ENCODE measurements around the gene SIK2.

Gene SIK2

DNA sequence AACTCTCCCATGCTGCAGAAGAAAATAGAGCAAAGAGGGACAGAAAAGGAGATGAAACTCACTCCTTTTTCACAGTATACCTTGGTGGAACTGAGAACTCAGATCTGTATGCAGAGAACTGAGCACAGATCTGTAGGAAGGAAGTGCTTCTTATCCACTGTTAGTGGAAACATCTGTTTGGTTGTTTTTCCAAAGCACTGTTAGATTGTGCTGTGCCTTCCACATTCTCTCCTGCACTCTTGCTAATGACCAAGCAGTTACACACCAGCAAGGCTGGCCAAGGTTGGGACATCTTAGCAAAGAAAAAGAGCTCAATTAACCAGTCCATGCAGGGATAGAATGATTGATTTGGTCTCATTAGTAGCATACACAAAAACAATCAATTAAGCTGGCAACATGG lies 20.1 kb upstream of the SIK2 start:
- no peak for TF ChIP-seq GLIS3 (CRISPR knock-in tag; IDR thresholded peaks at IDR 0.05)
- TF ChIP-seq, protein P1, sequence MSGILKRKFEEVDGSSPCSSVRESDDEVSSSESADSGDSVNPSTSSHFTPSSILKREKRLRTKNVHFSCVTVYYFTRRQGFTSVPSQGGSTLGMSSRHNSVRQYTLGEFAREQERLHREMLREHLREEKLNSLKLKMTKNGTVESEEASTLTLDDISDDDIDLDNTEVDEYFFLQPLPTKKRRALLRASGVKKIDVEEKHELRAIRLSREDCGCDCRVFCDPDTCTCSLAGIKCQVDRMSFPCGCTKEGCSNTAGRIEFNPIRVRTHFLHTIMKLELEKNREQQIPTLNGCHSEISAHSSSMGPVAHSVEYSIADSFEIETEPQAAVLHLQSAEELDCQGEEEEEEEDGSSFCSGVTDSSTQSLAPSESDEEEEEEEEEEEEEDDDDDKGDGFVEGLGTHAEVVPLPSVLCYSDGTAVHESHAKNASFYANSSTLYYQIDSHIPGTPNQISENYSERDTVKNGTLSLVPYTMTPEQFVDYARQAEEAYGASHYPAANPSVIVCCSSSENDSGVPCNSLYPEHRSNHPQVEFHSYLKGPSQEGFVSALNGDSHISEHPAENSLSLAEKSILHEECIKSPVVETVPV (CRISPR knock-in tag; IDR thresholded peaks at IDR 0.05) = no peak
- TF ChIP-seq, protein P2, sequence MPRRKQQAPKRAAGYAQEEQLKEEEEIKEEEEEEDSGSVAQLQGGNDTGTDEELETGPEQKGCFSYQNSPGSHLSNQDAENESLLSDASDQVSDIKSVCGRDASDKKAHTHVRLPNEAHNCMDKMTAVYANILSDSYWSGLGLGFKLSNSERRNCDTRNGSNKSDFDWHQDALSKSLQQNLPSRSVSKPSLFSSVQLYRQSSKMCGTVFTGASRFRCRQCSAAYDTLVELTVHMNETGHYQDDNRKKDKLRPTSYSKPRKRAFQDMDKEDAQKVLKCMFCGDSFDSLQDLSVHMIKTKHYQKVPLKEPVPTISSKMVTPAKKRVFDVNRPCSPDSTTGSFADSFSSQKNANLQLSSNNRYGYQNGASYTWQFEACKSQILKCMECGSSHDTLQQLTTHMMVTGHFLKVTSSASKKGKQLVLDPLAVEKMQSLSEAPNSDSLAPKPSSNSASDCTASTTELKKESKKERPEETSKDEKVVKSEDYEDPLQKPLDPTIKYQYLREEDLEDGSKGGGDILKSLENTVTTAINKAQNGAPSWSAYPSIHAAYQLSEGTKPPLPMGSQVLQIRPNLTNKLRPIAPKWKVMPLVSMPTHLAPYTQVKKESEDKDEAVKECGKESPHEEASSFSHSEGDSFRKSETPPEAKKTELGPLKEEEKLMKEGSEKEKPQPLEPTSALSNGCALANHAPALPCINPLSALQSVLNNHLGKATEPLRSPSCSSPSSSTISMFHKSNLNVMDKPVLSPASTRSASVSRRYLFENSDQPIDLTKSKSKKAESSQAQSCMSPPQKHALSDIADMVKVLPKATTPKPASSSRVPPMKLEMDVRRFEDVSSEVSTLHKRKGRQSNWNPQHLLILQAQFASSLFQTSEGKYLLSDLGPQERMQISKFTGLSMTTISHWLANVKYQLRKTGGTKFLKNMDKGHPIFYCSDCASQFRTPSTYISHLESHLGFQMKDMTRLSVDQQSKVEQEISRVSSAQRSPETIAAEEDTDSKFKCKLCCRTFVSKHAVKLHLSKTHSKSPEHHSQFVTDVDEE (CRISPR knock-in tag; IDR thresholded peaks at IDR 0.05) = no peak
- TF ChIP-seq ARNTL (CRISPR knock-in tag; IDR thresholded peaks at IDR 0.05; ENCODE audit: borderline replicate concordance, low read depth) = no peak
- TF ChIP-seq TCF4 (CRISPR knock-in tag; IDR thresholded peaks at IDR 0.05; ENCODE audit: borderline replicate concordance) = no peak
- TF ChIP-seq ESRRG (CRISPR knock-in tag; IDR thresholded peaks at IDR 0.05) = no peak
- no peak for TF ChIP-seq BACH2 (CRISPR knock-in tag; IDR thresholded peaks at IDR 0.05; ENCODE audit: borderline replicate concordance)
- TF ChIP-seq CSDC2 (CRISPR knock-in tag; IDR thresholded peaks at IDR 0.05) = no peak
- no peak for TF ChIP-seq ISL1 (CRISPR knock-in tag; IDR thresholded peaks at IDR 0.05)
- no peak for TF ChIP-seq RARB (CRISPR knock-in tag; IDR thresholded peaks at IDR 0.05)
- no peak for TF ChIP-seq TOX (CRISPR knock-in tag; IDR thresholded peaks at IDR 0.05; ENCODE audit: borderline replicate concordance)
- TF ChIP-seq PPARA (CRISPR knock-in tag; IDR thresholded peaks at IDR 0.05; ENCODE audit: borderline replicate concordance) = no peak
- TF ChIP-seq ZFP30 (CRISPR knock-in tag; IDR thresholded peaks at IDR 0.05) = no peak
- no peak for TF ChIP-seq ZFP3 (CRISPR knock-in tag; IDR thresholded peaks at IDR 0.05)
- no peak for TF ChIP-seq SNAI2 (CRISPR knock-in tag; IDR thresholded peaks at IDR 0.05)
- no peak for TF ChIP-seq OSR1 (CRISPR knock-in tag; IDR thresholded peaks at IDR 0.05)
- TF ChIP-seq, protein P3, sequence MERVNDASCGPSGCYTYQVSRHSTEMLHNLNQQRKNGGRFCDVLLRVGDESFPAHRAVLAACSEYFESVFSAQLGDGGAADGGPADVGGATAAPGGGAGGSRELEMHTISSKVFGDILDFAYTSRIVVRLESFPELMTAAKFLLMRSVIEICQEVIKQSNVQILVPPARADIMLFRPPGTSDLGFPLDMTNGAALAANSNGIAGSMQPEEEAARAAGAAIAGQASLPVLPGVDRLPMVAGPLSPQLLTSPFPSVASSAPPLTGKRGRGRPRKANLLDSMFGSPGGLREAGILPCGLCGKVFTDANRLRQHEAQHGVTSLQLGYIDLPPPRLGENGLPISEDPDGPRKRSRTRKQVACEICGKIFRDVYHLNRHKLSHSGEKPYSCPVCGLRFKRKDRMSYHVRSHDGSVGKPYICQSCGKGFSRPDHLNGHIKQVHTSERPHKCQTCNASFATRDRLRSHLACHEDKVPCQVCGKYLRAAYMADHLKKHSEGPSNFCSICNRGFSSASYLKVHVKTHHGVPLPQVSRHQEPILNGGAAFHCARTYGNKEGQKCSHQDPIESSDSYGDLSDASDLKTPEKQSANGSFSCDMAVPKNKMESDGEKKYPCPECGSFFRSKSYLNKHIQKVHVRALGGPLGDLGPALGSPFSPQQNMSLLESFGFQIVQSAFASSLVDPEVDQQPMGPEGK (CRISPR knock-in tag; IDR thresholded peaks at IDR 0.05; ENCODE audit: borderline replicate concordance) = no peak
- ATAC-seq = peak; percentile 42

DNA sequence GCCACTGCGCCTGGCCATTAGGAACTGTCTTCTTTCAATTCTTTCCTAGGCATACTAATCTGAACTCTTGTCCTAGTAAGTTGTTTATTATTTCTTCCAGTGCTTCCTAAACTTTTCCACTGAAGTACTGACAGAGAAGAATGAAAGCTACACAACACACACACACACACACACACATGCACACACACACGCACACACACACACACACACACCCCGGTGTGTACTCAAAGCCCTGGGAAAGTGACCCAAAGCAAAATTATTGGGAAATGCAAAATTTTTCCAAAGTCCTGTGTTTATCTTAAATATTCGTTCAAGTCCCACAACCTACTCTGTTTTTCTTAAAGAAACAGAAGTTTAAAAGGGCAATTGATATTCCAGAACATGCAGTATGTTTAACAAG lies 19.4 kb upstream of the SIK2 start:
- TF ChIP-seq ISL1 (CRISPR knock-in tag; IDR thresholded peaks at IDR 0.05) (no peak), ZC3H10 (CRISPR knock-in tag; IDR thresholded peaks at IDR 0.05) (no peak), BACH2 (CRISPR knock-in tag; IDR thresholded peaks at IDR 0.05; ENCODE audit: borderline replicate concordance) (no peak), TOX (CRISPR knock-in tag; IDR thresholded peaks at IDR 0.05; ENCODE audit: borderline replicate concordance) (no peak), ZNF565 (CRISPR knock-in tag; conservative IDR thresholded peaks at IDR 0.05; ENCODE audit: low read depth) (no peak), ZNF70 (CRISPR knock-in tag; IDR thresholded peaks at IDR 0.05) (no peak), PPARA (CRISPR knock-in tag; IDR thresholded peaks at IDR 0.05; ENCODE audit: borderline replicate concordance) (no peak), ZFP30 (CRISPR knock-in tag; IDR thresholded peaks at IDR 0.05) (no peak), CSDC2 (CRISPR knock-in tag; IDR thresholded peaks at IDR 0.05) (no peak), RARB (CRISPR knock-in tag; IDR thresholded peaks at IDR 0.05) (no peak), ZNF8 (CRISPR knock-in tag; IDR thresholded peaks at IDR 0.05) (no peak), OSR1 (CRISPR knock-in tag; IDR thresholded peaks at IDR 0.05) (no peak), ARNTL (CRISPR knock-in tag; IDR thresholded peaks at IDR 0.05; ENCODE audit: borderline replicate concordance, low read depth) (no peak), ZFP3 (CRISPR knock-in tag; IDR thresholded peaks at IDR 0.05) (no peak)
- TF ChIP-seq, protein P2 (CRISPR knock-in tag; IDR thresholded peaks at IDR 0.05) = no peak
- TF ChIP-seq, protein P3 (CRISPR knock-in tag; IDR thresholded peaks at IDR 0.05; ENCODE audit: borderline replicate concordance) = no peak
- TF ChIP-seq, protein P4, sequence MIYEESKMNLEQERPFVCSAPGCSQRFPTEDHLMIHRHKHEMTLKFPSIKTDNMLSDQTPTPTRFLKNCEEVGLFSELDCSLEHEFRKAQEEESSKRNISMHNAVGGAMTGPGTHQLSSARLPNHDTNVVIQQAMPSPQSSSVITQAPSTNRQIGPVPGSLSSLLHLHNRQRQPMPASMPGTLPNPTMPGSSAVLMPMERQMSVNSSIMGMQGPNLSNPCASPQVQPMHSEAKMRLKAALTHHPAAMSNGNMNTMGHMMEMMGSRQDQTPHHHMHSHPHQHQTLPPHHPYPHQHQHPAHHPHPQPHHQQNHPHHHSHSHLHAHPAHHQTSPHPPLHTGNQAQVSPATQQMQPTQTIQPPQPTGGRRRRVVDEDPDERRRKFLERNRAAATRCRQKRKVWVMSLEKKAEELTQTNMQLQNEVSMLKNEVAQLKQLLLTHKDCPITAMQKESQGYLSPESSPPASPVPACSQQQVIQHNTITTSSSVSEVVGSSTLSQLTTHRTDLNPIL (CRISPR knock-in tag; IDR thresholded peaks at IDR 0.05; ENCODE audit: low read depth) = no peak
- TF ChIP-seq, protein P1 (CRISPR knock-in tag; IDR thresholded peaks at IDR 0.05) = no peak
- ATAC-seq = no peak
